Middle frontal gyrus (tissue), 1 donor: ENCODE data around the gene HOXC5.

Experiments used
- DNase-seq: peaks from one replicate; pipeline ENCODE4 v3.0.0-alpha.2; 2015; ENCODE audit warnings: low spot score; ENCODE audit errors: extremely low spot score

HOXC5 gene

GRCh38 chr12:54019091-54019811 is 13.6 kb upstream of the HOXC5 start:
- no peak for DNase-seq

- DNase-seq, result no peak
These were observed 12.8 kb upstream of the HOXC5 start for GRCh38 chr12:54019924-54020590.

- DNase-seq, result no peak
These were observed 12.1 kb upstream of the HOXC5 start for GRCh38 chr12:54020591-54021405.

GRCh38 chr12:54021432-54022013 is 11.3 kb upstream of the HOXC5 start:
- DNase-seq, result no peak

- DNase-seq, result no peak
These were observed 9.6 kb upstream of the HOXC5 start for GRCh38 chr12:54022960-54023884.

- no peak for DNase-seq
These were observed 8.7 kb upstream of the HOXC5 start for GRCh38 chr12:54024127-54024526.

GRCh38 chr12:54024581-54025305 is 8.1 kb upstream of the HOXC5 start:
- no peak for DNase-seq

GRCh38 chr12:54025499-54026405 is 7.1 kb upstream of the HOXC5 start:
- DNase-seq, result no peak

- no peak for DNase-seq
These were observed 6.0 kb upstream of the HOXC5 start for GRCh38 chr12:54026640-54027441.

- no peak for DNase-seq
These were observed 5.4 kb upstream of the HOXC5 start for GRCh38 chr12:54027442-54027786.

- DNase-seq, result no peak
These were observed 4.3 kb upstream of the HOXC5 start, which contains the start of gene HOXC6 for GRCh38 chr12:54028314-54029201. TSS of gene HOXC6 (plus strand) at chr12:54028440. CDS start at chr12:54028522, 82 bp downstream.

- DNase-seq, result no peak
These were observed 3.1 kb upstream of the HOXC5 start for GRCh38 chr12:54029529-54030441.

- DNase-seq, result no peak
These were observed 2.4 kb upstream of the HOXC5 start for GRCh38 chr12:54030442-54030801.

- no peak for DNase-seq
These were observed 1.9 kb upstream of the HOXC5 start for GRCh38 chr12:54030889-54031471.

- DNase-seq, result no peak
These were observed 1.4 kb upstream of the HOXC5 start for GRCh38 chr12:54031480-54031879.

GRCh38 chr12:54032086-54032619 is 697 bp upstream of the HOXC5 start:
- DNase-seq, result no peak
